Astrocyte (in vitro differentiated cells and primary cell): ENCODE measurements around the gene UBA3. TPM values are rescaled to one million over a fixed set of nuclear protein-coding genes. Genes with fewer than 3 reads are reported as not detected.
A peak's percentile ranks its signal among the peaks of the same experiment; 100 is the strongest.

Source experiments
- DNase-seq: peaks from one replicate; pipeline ENCODE4 v3.0.0-alpha.2; 2010; ENCODE audit warnings: low read depth
- FAIRE-seq: peaks from 2 replicates; lab custom pipeline; 2011; peaks lifted over from hg19 to GRCh38; lab: Jason Lieb, UNC
- H2AFZ ChIP-seq: 2 replicates; pipeline ENCODE4 v1.6.0; 2012; ENCODE audit warnings: low read depth, low read length, inconsistent platforms
- H3K27ac ChIP-seq: 2 replicates; pipeline ENCODE4 v1.5.1; 2011; ENCODE audit warnings: low read depth, low read length, inconsistent platforms
- H3K27me3 ChIP-seq: 2 replicates; pipeline ENCODE4 v1.6.0; 2011; ENCODE audit warnings: low read length, inconsistent platforms; ENCODE audit not compliant: insufficient read depth
- H3K36me3 ChIP-seq: 2 replicates; pipeline ENCODE4 v1.5.1; 2011; ENCODE audit warnings: low read length, inconsistent platforms; ENCODE audit not compliant: insufficient read depth
- H3K4me1 ChIP-seq: 2 replicates; pipeline ENCODE4 v1.5.1; 2011; ENCODE audit warnings: low read length, inconsistent platforms; ENCODE audit not compliant: insufficient read depth
- H3K4me2 ChIP-seq: 2 replicates; pipeline ENCODE4 v1.6.0; 2012; ENCODE audit warnings: low read length, inconsistent platforms
- H3K4me3 ChIP-seq: 2 replicates; pipeline ENCODE4 v1.5.1; 2011; ENCODE audit warnings: low read depth, mild to moderate bottlenecking, low read length, inconsistent platforms; ENCODE audit not compliant: insufficient read depth
- H3K79me2 ChIP-seq: 2 replicates; pipeline ENCODE4 v1.6.0; 2012; ENCODE audit warnings: mild to moderate bottlenecking, low read length, inconsistent platforms; ENCODE audit not compliant: insufficient read depth
- H3K9ac ChIP-seq: 2 replicates; pipeline ENCODE4 v1.6.0; 2012; ENCODE audit warnings: mild to moderate bottlenecking, low read length, inconsistent platforms
- H3K9me3 ChIP-seq: 2 replicates; pipeline ENCODE4 v1.5.1; 2012; ENCODE audit warnings: low read depth, mild to moderate bottlenecking, low read length, inconsistent platforms; ENCODE audit not compliant: insufficient read depth
- H4K20me1 ChIP-seq: 2 replicates; pipeline ENCODE4 v1.6.0; 2012; ENCODE audit warnings: low read length, inconsistent platforms; ENCODE audit not compliant: insufficient read depth
- H3K27ac Mint-ChIP-seq: one replicate; pipeline ENCODE4 v1.8.0; 2021; ENCODE audit warnings: mild to moderate bottlenecking, mixed read lengths; ENCODE audit not compliant: unreplicated experiment
- H3K27me3 Mint-ChIP-seq: one replicate; pipeline ENCODE4 v1.8.0; 2021; ENCODE audit warnings: low read depth, mixed read lengths; ENCODE audit not compliant: unreplicated experiment
- H3K36me3 Mint-ChIP-seq: one replicate; pipeline ENCODE4 v1.8.0; 2021; ENCODE audit warnings: low read depth, mixed read lengths; ENCODE audit not compliant: unreplicated experiment
- H3K4me1 Mint-ChIP-seq: one replicate; pipeline ENCODE4 v1.8.0; 2021; ENCODE audit warnings: low read depth, mixed read lengths; ENCODE audit not compliant: unreplicated experiment
- H3K4me3 Mint-ChIP-seq: one replicate; pipeline ENCODE4 v1.8.0; 2021; ENCODE audit warnings: mild to moderate bottlenecking, moderate library complexity, mixed read lengths; ENCODE audit not compliant: unreplicated experiment
- H3K9me3 Mint-ChIP-seq: one replicate; pipeline ENCODE4 v1.8.0; 2021; ENCODE audit warnings: mild to moderate bottlenecking, mixed read lengths; ENCODE audit not compliant: unreplicated experiment
- CTCF ChIP-seq: IDR thresholded peaks from 2 replicates; pipeline ENCODE4 v1.5.1; 2011; ENCODE audit warnings: low read depth, mild to moderate bottlenecking, inconsistent platforms, low read length, moderate library complexity; ENCODE audit not compliant: insufficient read depth
- EZH2 ChIP-seq: IDR thresholded peaks from 2 replicates; pipeline ENCODE4 v1.6.1; 2012; ENCODE audit warnings: mild to moderate bottlenecking, low read length, inconsistent platforms; ENCODE audit not compliant: insufficient read depth
- total RNA-seq: library from RNA; stranded (reverse); gene quantifications from 2 replicates; pipeline ENCODE4 v1.2.1, GENCODE V29; 2021

The UBA3 gene
- total RNA-seq, 1 donor from 2014 or later: 79.2 TPM

GRCh38 chr3:69012100-69012799, 67.9 kb downstream of the UBA3 start:
- peak overlapping the region; percentile 84 for H3K27ac ChIP-seq
- no peak for TF ChIP-seq CTCF
- TF ChIP-seq EZH2: no peak
- no peak for FAIRE-seq
- no peaks in the 10 kb centered on the region for H3K9me3 ChIP-seq
- H4K20me1 ChIP-seq: no peaks in the 10 kb centered on the region
- peaks cover 5% of the 10 kb centered on the region for H3K79me2 ChIP-seq
- Mint-ChIP-seq H3K27me3 (no peaks in the 10 kb centered on the region), H3K4me3 (peak overlapping the region; percentile 87), H3K4me1 (peaks cover 37% of the 10 kb centered on the region), H3K27ac (peak overlapping the region; percentile 79), H3K36me3 (peaks cover 4% of the 10 kb centered on the region), H3K9me3 (no peaks in the 10 kb centered on the region)
- peak overlapping the region; percentile 57 for H2AFZ ChIP-seq
- H3K36me3 ChIP-seq: peaks cover 20% of the 10 kb centered on the region
- peak overlapping the region; percentile 90 for H3K9ac ChIP-seq
- H3K27me3 ChIP-seq: no peaks in the 10 kb centered on the region
- peaks cover 33% of the 10 kb centered on the region for H3K4me1 ChIP-seq
- peak overlapping the region; percentile 69 for H3K4me3 ChIP-seq
- peak overlapping the region; percentile 83 for H3K4me2 ChIP-seq
- DNase-seq: peak; percentile 39

- no peaks in the 10 kb centered on the region for H4K20me1 ChIP-seq
- no peak for FAIRE-seq
- DNase-seq: no peak
- H3K4me1 ChIP-seq: peaks cover 33% of the 10 kb centered on the region
- no peak overlapping the region for H3K27ac ChIP-seq
- no peak overlapping the region for H3K4me3 ChIP-seq
- peaks cover 5% of the 10 kb centered on the region for H3K79me2 ChIP-seq
- no peaks in the 10 kb centered on the region for H3K27me3 ChIP-seq
- Mint-ChIP-seq H3K27me3 (no peaks in the 10 kb centered on the region), H3K27ac (peak overlapping the region; percentile 53), H3K4me1 (peaks cover 37% of the 10 kb centered on the region), H3K9me3 (no peaks in the 10 kb centered on the region), H3K36me3 (peaks cover 2% of the 10 kb centered on the region), H3K4me3 (peak overlapping the region; percentile 87)
- no peaks in the 10 kb centered on the region for H3K9me3 ChIP-seq
- H2AFZ ChIP-seq: no peak overlapping the region
- peaks cover 28% of the 10 kb centered on the region for H3K36me3 ChIP-seq
- no peak overlapping the region for H3K4me2 ChIP-seq
- H3K9ac ChIP-seq: no peak overlapping the region
- TF ChIP-seq EZH2: no peak
- TF ChIP-seq CTCF: no peak
These were observed 69.0 kb downstream of the UBA3 start for GRCh38 chr3:69011096-69011730.
